22Rv1 (cell line): ENCODE measurements around the gene ZFHX3.

ENCODE experiments used
- ZFX ChIP-seq: fragments of 450-650 bp; IDR thresholded peaks from 2 replicates; pipeline ENCODE4 v1.6.1; 2017; ENCODE audit warnings: antibody characterized with exemption, borderline replicate concordance
- TF ChIP-seq, protein P1 (sequence below): fragments of 450-650 bp; IDR thresholded peaks from 2 replicates; pipeline ENCODE4 v1.5.1; 2017; ENCODE audit warnings: mild to moderate bottlenecking

- TF ChIP-seq, protein P1, sequence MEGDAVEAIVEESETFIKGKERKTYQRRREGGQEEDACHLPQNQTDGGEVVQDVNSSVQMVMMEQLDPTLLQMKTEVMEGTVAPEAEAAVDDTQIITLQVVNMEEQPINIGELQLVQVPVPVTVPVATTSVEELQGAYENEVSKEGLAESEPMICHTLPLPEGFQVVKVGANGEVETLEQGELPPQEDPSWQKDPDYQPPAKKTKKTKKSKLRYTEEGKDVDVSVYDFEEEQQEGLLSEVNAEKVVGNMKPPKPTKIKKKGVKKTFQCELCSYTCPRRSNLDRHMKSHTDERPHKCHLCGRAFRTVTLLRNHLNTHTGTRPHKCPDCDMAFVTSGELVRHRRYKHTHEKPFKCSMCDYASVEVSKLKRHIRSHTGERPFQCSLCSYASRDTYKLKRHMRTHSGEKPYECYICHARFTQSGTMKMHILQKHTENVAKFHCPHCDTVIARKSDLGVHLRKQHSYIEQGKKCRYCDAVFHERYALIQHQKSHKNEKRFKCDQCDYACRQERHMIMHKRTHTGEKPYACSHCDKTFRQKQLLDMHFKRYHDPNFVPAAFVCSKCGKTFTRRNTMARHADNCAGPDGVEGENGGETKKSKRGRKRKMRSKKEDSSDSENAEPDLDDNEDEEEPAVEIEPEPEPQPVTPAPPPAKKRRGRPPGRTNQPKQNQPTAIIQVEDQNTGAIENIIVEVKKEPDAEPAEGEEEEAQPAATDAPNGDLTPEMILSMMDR: no peak
- TF ChIP-seq ZFX: no peak
Measured at GRCh38 chr16:73049511-73049910, 1.6 kb upstream of the ZFHX3 start.
